ENCODE measurements around the gene DSN1.
"Not testable (repeated sequence)": the region's sequence is repeated elsewhere in the genome, so short reads cannot be mapped to it uniquely, and the experiment has no call there.

Gene DSN1, protein sequence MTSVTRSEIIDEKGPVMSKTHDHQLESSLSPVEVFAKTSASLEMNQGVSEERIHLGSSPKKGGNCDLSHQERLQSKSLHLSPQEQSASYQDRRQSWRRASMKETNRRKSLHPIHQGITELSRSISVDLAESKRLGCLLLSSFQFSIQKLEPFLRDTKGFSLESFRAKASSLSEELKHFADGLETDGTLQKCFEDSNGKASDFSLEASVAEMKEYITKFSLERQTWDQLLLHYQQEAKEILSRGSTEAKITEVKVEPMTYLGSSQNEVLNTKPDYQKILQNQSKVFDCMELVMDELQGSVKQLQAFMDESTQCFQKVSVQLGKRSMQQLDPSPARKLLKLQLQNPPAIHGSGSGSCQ

DNA sequence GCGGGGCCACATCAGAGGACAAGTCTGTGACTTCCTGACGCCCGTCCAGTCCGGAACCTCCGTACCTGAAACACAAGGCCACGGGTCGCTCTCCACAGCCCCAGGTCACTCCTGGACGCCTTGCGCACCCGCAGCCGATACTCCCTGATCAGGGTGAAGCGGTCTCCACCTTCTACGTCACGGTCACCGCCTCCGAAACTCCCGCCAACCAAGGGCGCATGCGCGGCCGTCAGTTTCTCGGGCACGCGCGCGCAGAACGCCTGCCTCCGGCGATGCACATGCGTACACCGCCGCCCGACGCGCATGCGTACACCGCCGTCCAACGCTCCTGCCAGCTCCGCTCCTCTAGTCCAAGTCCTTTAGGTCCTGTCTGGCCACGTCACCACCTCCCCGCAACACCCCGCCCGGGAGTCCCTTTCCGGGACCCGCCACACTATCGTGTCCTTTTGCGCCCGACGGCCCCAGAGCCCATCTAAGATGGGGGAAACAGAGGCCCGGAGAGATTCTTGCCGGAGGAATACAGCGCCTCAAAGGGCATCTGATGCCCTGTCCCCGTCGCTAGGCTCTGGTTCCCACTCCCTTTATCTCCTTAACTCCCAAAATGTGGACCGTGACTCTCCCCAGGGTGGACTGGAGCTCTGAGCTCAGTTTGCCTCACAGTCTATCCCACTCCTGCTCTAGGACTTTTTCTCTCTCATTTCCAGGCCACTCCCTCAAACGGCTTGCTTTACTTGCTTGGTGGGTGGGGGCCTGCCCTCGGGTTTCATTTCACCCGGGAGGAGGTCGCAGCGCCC, at the start of gene DSN1:
TSS of gene DSN1 (minus strand) at position 167 of the 794 bp plus-strand sequence. CDS start 2,305 bp downstream, outside the sequence.
- peak; percentile 100 for DNase-seq

DNA sequence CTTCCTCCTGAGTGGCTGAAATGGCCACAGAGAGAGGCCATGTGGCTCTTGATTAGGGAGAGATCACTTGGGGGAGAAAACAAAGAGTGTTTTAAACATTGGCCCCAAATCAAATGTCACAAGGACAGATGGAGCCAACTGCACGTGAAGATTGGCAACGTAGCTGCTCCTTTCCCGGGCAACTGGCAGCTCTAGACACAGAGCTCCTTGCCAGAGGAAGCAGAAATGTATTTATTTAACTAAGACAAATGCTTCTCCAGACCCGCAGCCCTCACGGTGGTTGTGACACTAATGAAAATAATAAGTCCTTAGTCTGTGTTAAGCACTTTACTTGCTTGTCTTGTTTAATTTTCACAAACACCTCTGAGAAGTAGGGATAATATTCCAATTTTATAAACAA, 49.6 kb upstream of the DSN1 start:
- DNase-seq = no peak

DNA sequence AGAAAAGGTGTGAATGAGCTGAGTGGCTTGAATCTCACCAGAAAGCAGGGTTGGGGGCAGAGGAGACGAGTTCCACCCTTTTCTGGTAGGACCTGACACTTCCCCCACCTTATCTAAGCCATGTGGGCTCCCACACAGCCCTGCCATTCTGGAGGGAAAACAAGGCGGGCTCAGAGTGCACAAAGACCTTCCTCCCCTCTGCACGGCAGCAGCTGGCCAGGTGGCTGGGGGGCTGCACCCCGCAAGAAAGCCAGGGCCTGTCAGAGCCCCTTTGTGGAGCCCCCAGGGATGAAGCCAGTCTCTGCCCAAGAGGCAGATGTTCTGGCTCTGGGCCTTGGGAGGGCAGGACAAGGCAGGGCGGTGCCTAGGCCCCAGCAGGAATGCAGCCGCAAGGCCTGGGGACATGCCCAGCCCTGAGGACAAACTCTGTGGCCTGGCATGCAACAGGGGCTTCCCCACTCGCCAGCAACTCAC, 48.4 kb upstream of the DSN1 start:
- no peak for DNase-seq

DNA sequence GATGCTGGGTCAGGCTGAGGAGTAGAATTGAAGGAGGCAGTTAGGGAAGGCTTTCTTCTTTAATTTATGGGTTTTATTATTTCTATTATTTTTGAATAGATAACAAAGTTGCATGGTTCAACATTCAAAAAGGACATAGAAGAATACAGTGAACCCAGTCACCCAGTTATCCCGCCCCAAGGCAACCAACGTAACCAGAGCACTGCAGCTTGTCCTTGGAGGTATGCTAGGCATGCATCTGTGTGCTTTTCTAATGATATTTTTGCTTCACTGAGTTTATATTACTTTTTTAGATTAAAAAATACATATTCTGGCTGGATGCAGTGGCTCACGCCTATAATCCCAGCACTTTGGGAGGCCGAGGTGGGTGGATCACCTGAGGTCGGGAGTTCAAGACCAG, 47.4 kb upstream of the DSN1 start:
- DNase-seq = no peak

DNA sequence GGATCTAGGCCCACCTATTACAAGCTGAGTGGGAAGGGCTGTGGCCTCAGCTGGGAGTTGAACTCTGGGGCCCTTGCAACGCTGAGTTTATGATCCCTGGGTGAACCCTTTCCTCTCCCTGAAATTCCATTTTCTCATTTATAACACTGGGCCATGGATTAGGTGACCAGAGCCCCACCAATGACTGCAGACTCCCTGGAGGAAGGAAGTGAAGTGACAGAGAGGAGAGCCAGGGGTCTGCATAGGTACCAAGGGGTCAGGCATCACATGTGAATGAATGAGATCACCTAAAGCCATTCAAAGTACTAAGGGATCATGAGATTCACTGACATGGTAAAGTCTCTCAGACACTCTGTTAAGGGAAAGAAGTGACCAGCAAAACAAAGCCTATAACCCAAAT, 46.5 kb upstream of the DSN1 start:
- DNase-seq = no peak

DNA sequence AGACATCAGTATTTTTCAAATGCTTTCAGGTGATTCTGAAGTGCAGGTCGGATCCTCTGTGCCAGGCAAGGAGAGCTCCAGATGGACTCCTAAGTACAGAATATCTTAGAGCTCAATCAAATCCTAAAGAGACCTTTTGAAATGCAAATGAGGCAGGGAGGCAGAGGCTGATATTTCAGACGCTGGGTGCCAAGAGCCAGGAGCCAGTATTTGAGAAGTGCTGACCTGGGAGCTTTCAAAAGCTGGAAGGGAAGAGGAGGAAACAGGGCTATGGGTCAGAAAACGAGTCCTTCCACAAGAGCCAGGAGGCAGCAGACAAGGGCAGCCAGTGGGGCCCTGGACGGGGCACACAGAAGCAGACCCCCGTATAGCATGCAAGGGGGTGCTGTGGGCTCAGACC, 46.1 kb upstream of the DSN1 start:
- DNase-seq = no peak

DNA sequence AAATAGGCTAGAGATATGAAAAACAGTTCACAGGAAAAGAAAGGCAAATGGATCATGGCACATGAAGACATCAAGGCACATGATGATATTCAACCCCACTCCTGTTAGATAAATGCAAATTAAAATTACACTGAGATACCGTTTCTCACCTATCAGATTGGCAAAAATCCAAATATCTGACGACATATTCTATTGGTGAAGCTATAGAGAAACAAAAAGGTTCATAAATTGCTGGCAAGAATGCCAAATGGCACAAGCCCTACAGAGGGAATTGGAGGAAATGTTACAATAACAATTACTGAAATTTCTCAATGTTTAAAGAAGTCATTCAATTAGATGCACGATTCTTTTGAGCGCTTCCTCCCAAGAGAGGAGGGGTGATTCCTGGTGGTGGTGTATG, 45.3 kb upstream of the DSN1 start:
- no peak for DNase-seq

DNA sequence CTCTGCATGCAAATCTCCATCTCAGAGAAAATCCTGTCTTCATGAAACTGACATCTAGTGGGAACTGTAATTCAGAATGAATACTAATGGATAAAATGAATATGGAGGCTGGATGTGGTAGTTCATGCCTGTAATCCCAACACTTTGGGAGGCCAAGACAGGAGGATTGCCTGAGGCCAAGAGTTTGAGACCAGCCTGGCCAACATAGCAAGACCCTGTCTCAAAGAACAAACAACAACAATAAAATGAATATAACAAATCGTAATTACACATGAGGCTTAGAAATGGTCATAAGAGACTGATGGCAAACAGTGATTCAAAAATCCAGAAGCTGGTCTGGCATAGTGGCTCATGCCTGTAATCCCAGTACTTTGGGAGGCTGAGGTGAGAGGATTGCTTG, 44.6 kb upstream of the DSN1 start:
- no peak for DNase-seq

DNA sequence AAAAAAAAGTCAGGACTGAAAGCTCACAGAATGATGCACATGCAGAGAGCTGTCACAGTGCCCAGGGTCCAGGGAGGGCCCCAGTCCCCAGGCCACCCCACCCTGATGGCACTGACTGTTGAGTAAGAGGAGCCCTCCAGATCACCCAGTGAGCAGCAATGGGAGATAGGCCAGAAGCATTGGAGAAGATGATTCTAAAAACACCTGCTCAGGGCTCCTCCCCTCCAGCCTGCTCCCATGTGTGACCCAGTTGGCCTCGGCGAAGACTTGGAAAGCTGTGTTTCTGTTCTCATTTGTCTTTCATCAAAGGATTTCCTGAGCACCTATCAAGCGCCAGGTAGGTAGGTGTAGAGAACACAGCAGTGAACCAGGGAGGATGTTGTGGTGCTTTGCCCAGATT, 43.9 kb upstream of the DSN1 start:
- DNase-seq = no peak

DNA sequence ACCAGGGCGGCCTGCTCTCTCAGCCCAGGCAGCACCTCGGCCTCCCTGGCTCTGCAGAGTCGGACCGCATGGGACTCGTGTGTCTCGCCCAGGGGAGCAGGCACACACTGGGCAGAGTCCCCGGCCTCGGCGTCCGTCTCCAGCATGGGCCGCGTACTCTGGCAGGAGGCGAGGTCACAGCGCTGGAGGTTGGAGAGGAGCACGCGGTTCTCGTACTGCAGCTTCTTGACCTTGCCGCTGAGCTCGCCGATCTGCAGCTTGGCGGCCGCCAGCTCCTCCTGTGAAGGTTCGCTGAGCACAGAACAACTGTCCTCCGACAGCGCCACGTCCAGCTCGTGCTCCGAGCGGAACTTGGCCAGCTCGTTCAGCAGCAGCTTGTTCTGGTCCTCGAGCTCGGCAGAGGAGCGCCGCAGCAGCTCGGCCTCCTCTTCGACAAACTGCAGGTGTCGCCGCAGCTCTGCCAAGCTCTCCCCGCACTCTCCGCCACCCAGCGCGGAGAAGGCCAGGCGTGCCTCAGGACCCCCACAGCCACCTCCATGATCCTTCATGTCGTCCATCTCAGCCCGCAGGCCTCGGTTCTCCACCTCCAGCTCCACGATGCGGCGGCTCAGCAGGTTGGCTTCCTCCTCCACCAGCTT, 42.0 kb upstream of the DSN1 start:
- DNase-seq = no peak

DNA sequence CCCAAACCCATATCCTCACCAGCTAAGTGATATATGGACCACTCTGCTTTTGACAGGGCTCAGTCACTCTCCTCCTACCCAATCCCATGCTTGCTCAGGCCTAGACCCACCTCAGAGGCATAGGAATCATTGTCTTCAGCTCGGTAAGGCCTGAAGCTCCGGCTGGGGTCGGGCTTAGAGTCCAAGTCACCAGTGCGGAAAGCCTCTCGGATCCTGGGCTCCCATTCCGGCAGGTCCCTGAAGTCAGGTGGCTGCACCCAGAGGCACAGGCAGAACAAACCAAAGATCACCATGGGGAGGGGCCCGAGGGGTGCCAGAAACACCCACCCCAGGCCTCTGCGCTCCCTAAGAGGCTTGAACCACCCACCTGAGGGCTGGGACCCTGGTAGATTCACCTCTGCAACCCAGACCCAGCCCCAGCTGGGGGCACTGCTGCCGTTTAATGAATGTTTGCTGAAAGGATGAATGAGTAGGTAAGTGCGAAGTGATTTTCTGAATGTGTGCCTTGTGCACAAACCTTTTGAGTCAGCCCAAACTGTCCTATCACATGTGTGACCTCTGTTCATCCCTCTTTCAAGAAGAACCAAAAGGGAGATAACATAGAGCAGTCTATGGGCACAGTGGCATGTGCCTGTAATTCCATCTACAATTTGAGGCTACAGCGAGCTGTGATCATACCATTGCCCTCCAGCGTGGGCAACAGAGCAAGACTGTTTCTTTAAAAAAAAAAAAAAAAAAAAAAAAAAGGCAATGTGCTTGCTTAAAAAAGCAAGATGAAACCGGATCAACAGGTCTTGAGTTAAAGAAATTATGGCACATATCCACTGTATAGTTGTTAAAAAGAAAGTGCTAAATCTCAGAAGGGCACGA, 39.3 kb upstream of the DSN1 start:
- no peak for DNase-seq

DNA sequence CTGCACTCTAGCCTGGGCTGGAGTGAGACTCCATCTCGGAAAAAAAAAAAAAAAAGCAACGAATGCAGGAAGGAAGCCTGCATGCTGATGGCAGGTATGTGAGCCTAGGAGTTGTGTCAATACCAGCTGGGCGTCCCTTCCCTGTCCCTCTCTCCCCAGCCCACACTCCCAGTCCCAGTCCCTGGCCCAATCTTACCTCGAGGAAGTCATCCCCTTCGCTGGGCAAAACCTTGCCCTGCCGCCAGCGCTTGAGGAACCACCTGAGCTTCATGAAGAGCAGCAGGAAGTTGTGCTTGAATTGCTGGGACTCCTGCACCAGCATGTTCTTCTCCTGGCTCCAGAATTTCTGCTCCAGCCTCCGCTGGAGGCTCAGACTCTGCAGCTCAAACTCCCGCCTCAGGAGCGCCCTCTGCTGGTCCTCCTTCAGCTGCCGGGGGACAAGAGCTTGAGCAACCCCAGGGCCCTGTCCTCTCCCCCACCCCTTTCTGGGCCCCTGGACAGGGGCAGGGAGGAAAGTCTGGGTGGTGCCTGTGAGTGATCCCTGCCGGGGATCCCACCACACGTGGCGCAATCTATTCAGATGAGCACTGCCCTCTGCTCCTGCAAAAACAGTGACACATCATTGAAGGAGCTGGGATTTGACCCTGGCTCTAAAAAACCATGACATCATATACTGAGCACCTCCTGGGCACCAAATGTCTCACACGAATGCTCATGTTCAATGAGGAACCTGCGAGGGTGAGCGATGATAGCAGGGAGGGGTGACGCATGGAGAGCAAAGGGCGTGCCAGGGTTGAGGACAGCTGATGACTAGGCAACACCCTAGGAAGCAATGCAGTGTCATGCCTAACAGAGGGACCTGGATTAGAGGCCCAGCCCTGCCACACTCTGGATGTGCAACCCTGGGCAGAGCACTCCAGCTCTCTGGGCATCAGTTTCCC, 35.0 kb upstream of the DSN1 start:
- DNase-seq = no peak

DNA sequence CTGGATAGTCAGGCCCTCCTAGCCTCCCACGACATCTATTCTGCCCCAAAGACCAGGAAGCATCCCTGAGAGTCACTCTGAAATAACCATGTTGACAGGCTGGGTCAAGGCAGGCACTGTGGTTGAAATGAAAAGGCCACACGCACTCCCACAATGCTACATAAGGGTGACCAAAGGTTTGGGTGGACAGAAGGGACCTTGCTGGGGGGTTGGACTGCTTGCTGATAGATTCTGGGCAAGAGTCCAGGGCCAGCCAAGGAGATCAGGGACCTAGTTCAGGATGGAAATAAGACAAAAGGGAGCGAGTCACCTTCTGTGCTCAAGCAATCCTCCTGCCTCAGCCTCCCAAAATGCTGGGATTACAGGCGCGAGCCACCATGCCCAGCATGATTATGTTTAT, 32.5 kb upstream of the DSN1 start:
- DNase-seq = no peak

DNA sequence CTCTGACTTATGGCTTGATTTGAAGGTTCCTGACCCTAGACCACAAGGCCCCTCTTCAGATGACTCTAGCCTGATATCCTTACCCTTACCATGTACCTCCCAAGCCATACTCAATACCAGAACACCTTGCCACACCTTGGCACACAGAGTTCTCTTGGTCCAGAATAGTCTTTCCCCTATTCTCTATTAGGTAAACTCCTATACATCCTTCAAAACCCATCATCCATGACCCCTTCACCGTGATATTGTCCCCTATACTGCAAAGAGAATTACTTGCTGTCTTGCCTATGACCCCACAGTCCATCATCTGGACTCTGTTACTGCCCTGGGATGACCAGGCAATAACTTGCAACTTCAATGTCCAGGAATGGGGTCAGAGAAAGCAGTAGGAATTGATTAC, 31.8 kb upstream of the DSN1 start:
- no peak for DNase-seq

DNA sequence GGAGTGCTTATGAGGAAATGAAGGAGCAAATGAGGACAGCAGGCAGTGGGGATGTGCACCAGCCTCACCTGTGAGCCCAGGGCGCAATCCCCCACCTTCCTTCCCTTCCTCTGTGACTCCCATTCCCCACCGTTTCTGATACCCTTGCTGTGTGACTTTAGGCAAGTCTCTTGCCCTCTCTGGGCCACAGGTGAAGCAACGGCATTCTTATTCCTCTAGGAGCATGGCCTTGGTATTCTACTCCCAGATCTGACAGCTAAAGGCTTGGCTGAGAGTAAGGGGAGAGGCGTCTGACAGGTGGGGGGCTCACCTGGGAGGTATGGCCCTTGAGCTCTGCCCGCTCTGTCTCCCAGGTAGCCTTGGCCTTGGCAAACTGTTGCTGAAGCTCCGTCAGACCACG, 30.9 kb upstream of the DSN1 start:
- no peak for DNase-seq

DNA sequence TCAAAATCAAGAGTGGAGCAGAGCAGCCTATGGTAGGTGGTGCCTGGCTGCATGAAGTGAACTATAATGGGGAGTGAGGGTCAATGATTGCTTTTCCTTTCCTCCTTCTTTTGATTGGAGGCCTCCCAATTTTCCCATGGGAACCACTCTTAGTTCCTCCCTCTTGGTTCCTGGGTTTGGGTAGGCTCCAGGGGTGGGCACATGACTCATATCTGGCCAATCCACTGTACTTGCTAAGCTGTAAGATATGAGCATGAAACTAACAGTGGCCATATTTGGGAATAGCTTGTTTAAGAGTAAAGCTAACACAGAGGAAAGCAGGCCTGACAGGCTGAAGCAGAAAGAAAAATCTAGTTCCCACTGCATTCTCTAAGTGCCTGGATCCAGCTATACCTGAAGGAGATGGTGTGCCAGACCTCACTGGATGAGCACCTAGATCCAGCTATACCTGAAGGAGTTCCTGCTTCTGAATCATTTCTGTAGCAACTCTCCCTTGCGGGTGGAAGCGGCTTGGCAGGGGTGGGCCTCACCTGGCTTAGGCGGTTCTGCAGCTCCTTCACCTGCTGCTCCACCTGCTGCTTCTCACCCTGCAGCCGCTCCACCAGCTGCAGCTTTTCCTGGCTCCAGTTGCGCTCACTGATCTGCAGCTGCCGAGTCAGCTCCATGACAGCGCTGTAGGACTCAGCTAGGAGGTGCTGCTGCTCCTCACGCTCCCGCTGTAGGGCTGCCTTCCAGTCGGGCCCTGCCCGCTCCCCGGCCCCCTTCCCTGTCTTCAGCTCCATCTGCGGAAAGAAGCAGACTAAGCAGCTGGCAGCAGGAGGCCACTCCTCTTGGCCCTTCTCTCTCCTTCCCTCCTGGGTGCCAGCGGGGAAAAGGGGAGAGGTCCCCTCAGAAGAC, 29.0 kb upstream of the DSN1 start:
- no peak for DNase-seq

DNA sequence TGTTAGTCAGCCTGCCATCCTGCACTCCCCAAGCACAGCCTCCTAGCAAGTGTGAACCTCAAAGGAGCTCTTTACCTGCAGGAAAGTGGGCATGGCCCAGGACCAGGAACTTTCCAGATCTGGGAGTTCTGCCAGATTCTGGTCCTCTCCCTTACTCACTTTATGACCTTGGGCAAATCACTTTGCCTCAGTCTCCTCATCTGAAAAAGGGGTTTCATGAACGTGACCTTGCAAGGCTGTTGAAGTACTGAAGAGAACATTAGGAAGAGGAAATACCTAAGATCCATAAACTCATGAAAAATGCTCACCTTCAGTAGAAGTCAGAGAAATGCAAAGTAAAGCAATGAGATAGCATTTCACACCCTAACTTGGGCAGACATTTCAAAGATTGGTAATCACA, 26.8 kb upstream of the DSN1 start:
- DNase-seq = no peak

DNA sequence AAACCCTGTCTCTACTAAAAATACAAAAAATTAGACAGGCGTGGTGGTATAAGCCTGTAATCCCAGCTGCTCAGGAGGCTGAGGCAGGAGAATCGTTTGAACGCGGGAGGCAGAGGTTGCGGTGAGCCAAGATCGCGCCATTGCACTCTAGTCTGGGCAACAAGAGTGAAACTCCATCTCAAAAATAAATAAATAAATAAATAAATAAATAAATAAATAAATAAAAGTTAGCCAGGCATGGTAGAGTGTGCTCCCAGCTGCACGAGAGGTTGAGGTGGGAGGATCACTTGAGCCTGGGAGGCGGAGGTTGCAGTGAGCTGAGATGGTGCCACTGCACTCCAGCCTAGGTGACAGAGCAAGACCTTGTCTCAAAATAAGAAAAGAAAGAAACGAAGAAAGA, 25.8 kb upstream of the DSN1 start:
- DNase-seq = not testable (repeated sequence)

DNA sequence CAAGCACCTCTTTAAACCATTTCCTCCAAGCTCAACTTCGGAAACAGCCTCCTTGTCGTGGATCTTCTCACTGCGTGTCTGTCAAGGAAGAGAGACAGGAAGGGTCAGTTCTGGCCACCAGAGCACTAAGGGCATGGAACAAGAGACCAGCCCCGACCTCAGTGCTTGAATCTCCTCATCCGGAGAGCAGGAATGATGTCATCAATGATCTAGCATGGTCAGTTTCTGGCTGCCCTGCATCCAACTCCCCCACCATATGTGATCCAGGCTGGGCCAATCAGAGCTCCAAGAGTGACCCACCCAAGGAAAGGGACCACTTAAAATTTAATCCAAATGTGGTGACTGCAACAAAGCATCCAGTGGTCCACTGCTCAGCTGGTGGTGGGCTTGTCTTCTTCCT, 23.3 kb upstream of the DSN1 start:
- no peak for DNase-seq

DNA sequence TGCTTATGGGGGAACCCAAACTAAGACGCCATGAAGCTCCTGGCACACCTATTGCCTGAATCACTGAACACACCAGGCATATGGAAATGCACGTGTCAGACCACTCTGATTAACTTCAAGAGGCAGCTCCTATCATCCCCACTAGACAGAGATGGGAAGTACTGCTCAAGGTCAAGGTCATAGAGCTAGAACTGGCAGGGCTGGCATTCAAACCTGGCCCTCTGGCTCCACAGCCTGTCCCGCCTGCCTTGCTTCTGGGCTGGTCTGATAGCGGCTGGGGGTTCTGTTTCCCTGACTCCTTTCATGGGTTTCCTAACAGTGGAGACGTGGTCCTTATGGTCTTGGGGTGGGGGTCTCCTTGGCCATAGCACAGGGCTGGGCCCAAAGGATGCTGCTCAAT, 22.6 kb upstream of the DSN1 start:
- no peak for DNase-seq

DNA sequence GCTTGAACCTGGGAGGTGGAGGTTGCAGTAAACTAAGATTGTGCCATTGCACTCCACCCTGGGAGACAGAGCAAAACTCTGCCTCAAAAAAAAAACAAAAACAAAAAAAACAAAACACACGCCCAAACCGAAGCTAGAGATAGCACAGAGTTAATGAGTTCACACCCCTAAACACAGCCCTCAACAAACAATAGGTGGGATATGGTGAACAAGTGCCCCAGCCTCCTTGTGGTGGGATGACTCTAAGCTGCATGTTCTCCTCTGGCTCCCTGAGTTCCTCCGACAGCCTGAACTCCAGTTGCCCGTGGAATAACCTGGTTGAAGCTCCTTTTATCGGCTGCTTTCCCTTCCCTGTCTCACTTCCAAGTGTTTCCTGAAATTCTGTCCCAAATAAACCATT, 22.1 kb upstream of the DSN1 start:
- no peak for DNase-seq
